ENCODE results near the gene SLC25A30.
"Not testable (repeated sequence)": the region's sequence is repeated elsewhere in the genome, so short reads cannot be mapped to it uniquely, and the experiment has no call there.

DNA sequence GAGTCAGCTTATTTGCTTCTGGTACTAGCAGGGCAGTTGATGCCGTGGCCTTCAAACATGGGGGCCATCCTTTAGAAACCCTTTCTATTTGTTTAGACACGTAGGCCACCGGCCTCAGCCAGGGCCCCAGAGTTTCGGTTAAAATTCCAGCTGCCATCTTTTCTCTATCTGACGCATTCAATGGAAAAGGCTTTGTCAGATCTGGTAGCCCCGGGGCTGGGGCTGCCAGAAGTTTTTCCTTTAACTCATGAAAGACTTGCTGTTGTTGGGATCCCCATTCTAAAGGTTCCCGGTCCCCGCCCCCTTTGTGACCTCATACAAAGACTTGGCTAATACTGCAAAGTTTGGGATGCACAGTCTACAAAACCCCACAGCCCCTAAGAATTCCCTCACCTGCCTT is 41.5 kb downstream of the SLC25A30 start:
- TF ChIP-seq, protein P1, sequence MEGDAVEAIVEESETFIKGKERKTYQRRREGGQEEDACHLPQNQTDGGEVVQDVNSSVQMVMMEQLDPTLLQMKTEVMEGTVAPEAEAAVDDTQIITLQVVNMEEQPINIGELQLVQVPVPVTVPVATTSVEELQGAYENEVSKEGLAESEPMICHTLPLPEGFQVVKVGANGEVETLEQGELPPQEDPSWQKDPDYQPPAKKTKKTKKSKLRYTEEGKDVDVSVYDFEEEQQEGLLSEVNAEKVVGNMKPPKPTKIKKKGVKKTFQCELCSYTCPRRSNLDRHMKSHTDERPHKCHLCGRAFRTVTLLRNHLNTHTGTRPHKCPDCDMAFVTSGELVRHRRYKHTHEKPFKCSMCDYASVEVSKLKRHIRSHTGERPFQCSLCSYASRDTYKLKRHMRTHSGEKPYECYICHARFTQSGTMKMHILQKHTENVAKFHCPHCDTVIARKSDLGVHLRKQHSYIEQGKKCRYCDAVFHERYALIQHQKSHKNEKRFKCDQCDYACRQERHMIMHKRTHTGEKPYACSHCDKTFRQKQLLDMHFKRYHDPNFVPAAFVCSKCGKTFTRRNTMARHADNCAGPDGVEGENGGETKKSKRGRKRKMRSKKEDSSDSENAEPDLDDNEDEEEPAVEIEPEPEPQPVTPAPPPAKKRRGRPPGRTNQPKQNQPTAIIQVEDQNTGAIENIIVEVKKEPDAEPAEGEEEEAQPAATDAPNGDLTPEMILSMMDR (IDR thresholded peaks at IDR 0.05; ENCODE audit: insufficient read depth, low read length): not testable (repeated sequence)
- not testable (repeated sequence) for TF ChIP-seq POLR2AphosphoS5 (IDR thresholded peaks at IDR 0.05; ENCODE audit: low read depth); REST (IDR thresholded peaks at IDR 0.05; ENCODE audit: insufficient replicate concordance, low read depth)

Measured in HL-60 (cell line).